ENCODE data around the gene KCNJ16. TPM values are rescaled to one million over a fixed set of nuclear protein-coding genes. Genes with fewer than 3 reads are reported as not detected.

The KCNJ16 gene
- total RNA-seq, 1 donor from 2014 or later, result not detected

Other genes starting within 250 kb of the KCNJ16 start
- not detected in 2 replicates for gene KCNJ2, start 94.3 kb downstream of the KCNJ16 start, total RNA-seq